GM21526 (cell line): ENCODE data around the gene SETBP1.

Source experiments
- ATAC-seq: cut with Tn5 transposase; IDR thresholded peaks from one replicate; pipeline ENCODE4 v1.9.1; 2021; ENCODE audit warnings: moderate library complexity; ENCODE audit not compliant: unreplicated experiment, low FRiP score

The SETBP1 gene

DNA sequence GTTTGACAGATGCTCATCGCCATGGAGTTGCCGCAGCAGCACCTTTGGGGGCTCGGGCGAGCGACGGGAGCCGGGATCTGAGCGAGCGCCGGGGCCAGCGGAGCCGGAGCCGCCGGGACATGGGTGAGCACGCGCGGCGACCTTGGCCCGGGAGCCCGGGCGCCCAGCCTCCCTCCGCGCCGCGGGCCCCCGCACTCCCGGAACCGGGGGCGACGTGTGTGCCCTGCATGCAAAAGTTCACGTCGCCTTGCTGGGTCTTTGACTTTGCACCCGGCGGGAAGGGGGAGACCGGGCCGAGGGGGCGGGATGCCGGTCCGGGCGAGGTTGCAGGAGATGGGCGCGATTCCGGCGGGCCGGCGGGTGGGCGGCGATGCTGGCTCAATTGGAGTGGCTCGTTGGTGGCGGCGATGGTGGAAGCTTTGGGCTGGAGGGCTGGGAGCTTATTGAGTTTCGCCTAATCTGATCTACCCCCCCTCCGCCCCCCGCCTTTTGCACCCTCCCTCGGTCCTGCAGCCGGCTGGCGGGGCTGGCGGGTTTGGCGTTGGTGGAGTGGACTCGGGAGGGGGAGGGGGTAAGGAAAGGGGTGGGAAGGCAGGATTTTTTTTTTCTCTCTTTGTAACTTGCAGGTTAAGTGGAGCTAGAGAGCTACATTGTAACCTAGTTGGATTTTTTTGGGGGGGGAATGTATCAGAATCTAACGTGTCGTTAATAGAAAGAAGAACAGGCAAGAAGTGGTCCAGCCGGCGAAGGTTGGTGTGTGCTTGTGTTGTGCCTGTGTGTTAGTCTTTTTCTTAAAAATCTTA is at the start of gene SETBP1:
Gene SETBP1, plus strand, starts transcription at position 616 of the 803 bp plus-strand sequence. CDS start 20,459 bp downstream, outside the sequence.
- no peak for ATAC-seq

DNA sequence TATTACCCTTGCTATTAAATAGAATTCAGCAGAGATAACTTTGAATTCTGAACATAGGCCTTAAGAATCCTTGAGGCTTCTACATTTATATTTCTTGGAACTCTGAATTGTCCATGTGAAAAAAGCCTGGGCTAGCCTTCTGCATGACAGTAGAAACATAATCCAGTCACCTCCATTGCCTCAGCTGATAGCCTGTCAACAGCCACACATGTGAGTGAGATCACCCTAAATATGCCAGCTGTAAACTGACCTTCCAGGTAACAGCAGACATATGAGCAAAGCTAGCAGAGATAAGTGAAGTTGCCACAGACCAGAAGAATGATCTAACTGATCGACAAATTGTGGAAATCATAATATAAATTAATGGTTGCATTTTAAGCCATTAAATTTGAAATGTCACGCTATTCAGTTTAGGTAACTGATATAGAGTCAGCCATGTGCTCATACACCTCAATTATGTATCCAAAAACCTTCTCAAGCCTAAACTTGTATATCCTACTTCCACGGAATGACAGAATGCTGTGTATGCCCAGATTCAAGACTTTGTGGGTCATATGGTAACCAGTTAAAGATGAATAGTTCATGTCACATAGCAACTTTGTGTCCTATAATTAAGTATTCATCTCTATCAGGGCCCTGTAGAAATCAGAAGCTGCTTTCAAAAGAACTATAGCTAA is 48.1 kb upstream of the SETBP1 start:
- ATAC-seq: no peak

DNA sequence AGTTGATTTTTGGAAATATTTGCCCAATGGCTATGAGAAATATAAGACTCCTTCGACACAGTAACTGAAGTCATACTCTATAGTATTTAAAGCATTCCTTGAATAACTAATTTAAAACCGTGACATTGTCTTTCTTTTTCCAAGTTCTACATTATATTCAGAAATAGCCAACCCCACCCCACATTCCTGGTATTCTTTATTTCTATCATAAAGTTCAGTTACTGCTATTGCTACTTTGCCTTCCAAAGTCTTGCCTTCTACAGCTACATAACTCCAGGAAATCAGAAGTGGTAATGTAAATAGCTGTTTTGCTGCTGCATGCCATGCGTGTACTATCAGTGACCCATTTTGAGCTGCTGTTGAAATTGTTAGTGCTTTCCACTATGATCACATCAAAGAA is 45.1 kb upstream of the SETBP1 start:
- ATAC-seq: no peak

DNA sequence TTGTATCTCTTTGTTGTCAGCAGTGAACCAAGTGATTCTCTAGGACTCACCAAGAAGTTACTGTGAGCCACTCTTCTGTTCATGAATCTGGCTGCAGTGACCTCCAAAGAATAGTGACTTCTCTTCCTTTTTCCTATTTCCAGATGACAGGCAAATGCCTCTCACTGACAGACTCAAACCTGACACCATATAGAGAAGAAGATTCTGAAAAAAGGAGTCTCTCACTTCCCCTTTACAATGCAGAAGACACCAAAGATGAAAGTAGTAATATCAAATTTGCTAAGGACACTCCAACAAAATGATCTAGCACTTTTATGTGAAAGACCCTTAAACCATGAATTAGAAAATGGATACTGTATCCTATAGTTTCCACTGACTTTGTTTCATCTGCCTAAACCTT is 44.4 kb upstream of the SETBP1 start:
- peak; percentile 93 for ATAC-seq

DNA sequence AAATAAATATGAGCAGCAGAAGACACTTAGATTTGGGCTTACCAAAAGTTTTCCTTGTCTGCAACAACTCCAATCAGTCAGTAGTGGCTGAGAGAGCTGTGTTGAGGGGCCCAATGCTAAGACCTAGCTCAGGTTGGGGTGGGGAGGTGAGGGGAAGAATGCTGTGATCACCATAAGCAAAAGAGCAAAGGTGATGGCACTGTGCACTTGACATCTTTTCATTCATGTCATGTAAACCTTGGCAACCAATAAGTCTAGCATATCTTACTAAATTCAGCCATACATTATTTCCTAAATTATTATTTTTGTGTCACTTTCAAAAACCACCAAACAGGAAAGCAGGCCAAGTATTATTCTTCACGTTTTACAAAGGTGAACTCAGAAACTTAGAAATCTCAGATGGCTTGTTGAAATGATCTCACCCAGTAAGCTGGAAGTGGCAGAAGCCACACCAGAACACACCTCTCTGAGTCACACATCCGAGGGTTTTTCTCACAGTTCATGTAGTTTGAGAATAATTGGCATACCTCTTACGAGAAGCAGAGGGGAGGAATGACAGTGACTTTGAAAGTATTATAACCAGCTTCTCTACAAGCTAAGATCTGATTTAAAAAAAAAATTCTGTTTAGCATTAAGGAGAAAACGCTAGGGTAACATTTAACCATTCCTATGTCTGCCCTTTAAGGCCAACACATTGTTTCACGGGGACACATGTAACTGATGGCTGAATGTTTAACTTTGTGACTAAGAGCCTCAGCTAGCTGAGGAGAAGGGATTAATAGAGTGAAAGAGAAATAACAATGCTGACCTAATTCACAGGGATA is 43.3 kb upstream of the SETBP1 start:
- no peak for ATAC-seq

DNA sequence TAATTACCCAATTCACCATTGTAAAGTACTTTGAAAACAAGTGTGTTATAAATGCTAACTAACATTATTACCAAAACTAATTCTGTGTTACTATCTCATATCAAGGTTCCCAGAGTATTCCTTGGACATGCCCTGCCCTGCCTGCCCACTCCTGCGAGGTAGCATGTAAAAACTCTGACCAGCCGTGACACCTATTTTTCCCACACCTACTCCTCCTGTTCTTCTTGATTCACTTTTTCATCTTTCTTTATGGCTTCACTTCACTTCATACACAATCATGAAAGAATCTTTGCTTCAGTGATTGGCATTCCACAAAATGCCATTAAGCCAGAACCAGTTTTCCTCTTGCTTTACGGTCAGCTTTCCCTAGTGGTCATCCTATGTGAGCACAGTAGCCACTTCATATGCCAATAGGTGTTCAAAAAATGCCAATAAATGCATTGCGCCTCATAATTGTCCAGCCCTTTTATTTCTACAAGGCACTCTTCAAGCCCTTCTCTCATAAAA is 42.6 kb upstream of the SETBP1 start:
- ATAC-seq: no peak

DNA sequence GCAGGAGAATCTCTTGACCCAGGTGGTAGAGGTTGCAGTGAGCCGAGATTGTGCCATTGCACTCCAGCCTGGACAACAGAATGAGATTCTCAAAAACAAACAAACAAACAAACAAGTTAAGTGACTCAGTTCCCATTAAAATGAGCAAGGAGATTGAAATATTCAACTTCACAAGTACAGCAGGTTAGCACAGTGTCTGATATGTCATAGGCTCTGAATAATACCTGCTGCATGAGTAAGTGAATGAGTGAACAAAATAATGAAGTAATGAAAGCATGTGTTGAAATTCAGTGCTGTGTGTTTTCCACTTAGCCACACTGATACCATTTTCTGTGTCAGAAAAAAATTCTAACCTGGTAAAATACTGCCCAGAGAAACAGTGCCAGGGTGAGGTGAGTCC is 41.9 kb upstream of the SETBP1 start:
- no peak for ATAC-seq

DNA sequence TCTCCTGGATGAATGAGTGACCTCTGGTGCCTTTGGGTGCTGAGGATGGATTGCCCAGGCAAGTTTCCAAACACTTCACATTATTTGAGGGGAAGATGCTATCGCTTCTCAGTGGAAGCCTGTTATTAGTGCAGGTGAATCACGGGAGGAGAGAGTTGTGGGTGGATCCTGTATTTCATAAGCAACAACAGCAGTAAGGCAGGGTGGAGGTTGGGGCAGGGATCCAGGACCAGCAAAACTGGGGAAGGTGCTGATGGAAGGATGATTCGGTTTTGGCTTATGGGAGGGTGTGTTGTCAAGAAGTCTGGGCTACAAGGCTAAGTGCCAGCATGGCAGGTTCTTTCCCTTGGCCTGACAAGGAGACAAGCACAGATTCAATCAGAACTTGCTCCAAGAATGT is 37.7 kb upstream of the SETBP1 start:
- no peak for ATAC-seq

DNA sequence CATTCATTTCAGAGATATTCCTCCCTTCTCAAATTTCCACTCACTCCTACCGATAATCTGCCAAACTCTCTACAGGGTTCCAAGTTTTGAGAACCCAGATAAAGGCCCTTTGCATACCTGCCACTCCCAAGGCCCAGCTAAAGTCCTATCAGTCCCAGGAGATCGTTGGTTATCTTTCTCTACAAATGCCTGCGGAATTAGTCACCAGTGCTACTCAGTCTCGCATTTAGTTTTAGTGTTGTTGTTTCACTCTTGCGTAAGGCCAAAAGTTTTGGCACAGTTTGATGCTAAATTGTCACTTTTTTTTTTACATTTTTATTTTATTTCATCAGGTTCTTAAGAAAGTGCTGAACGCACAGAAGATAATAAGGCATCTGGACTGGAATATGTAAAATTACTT is 29.2 kb upstream of the SETBP1 start:
- ATAC-seq: no peak

DNA sequence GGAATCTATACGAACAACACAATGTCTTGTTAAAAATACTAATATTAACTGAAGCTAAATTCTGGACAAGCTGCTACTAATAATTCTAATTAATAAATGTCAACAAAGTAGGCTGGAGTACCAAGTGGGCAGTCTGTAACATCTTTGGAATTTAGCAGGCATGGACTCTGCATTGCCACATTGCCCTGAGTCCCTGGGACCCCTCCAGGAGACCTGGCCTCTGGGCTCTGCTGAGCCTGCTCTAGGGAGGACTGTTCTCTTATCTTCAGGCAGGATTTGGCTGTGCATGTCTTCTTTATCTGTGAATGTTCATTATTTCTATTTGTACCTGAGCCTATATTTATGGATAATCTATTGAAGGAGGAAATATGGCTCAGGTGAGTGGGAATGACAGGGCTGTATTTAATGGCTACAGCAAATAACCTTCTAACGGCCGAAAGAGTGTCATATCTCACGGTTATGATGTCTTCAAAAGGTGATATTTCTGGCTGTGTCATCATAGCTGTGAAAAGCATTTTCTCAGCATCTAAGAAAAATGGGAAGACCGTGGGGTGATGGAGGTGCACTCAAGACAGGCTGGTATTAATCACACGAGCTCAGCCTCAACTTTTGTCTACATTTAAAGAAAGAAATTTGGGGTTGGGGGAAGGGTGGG is 28.6 kb upstream of the SETBP1 start:
- no peak for ATAC-seq

DNA sequence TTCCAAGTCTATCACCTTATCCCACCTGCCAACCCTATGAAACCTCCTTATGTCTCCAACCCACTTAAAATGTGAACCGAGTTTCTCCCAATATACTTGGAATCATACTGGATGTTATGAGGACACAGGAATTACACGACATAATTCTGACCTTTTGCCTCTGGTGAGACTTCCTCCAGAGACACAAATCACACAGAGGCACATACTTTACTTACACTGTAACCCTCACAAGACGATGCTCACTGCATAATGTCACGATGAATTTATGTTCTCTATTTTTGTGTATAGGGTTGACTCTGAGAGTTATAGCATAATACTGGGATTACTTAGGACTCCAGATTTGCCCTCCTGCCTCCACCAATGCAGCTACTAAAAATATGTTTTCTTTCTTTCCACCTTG is 28.0 kb upstream of the SETBP1 start:
- ATAC-seq: no peak

DNA sequence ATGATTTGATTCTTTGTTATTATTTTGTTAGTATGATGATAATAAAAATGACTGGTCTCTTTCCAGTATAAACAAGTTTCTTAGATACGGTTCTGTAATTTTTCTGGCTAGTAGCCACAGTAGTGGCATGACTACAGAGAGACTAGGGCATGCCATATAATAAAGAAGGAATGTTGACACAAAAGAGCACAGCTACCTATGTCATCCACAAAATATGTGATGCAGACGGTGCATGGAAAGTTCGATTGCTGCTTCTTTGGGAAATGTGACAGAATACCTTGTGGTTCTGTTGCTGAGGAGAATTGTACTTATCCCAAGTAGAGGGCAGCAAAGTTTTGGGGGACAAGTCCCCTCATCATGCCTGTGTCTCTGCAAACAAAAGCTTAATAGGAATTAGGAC is 26.1 kb upstream of the SETBP1 start:
- no peak for ATAC-seq

DNA sequence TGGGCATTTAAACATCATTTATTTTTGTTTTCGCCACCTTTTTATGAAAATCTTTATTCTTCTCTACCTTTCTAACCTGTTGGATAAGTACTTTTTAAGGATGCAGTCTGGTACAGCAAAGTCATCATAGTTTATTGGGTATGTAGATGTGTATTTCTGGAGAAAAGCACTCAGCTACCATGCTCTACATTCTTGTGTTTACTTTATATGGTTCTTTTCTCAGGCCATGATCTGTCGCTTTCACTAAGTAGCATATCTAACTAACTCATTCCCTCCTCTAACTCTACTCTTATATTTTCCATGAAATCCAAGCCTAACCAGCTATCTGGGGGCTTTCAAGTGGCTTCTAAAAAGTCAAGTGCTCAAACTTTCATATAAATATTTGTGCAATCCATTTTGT is 25.3 kb upstream of the SETBP1 start:
- no peak for ATAC-seq

DNA sequence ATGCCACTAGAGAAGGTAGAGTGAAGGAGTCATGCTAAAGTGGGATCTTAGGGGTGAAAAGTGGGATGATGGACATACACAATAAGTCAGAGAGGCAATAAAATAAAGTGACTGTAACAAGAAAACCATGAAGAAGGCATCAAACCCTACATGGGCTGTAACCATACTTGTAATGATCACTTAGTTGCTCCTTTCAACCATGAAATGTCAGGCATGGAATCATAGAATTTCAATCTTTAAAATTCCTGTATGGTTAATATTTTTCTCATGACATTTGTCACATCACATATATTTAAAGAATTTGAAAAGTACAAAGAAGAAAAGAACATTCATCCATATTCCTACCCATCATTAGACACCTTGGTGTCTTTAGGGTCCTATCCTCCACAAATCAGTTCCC is 20.9 kb upstream of the SETBP1 start:
- no peak for ATAC-seq

DNA sequence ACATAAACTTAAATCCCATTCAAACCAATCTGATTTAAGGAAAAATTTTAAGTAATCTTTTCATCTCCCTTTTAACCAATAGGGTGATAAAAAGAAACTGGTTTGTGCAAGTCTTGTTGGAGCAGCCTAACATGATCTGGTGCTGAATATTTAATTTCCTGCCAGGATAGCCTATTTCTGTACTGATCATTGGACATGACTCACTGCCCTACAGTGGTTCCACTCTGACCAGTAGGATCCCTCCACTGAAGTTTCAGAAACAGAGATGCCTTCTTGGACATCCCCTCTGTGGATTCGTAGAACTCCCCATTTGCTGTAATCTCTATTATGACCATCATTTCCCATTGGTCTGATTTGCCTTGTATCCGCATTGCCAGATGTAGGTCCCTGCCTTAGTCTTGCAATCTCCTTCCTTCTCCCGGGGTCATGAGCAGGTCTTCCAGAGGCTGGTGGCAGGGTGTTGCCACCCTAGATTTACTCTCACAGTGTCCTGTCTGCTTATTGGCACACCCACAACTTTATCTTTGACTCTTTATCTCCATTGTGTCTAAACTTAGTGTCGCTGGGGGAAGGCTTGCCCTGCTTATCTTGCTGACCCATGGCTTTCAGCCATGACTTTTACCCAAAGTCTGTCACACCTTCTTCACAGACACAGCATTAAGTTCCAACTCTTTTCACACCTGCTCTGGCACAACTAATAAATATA is 12.3 kb upstream of the SETBP1 start:
- no peak for ATAC-seq

DNA sequence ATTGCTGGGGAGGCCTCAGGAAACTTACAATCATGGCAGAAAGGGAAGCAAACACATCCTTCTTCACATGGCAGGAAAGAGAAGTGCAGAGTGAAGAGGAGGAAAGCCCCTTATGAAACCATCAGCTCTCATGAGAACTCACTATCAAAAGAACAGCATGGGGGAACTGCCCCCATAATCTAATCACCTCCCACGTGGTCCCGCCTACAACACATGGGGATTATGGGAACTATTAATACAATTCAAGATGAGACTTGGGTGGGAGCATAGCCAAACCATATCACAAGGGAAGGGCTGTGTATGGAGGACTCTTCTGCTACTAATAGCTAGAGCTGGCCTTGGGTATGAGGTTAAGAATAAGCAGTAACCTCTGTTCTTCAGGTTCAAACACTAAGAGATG is 8.8 kb upstream of the SETBP1 start:
- no peak for ATAC-seq

DNA sequence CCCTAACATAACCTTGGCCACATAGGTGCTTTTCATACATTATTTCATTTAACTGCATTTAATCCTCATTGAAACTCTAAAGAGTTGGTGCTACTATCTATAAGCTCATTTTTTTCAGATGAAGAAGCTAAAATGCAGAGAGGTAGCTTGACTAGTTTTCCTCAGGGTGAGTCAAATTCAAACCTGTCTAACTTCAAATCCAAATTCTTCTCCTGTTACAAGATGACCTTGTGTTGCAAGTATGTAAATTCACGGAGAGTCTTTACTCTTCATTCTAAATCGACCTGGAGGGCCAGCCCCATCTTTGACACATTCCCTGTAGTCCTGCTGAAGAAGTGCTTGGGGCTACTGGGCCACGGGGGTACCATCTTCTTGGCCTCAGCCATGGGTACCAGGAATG is 8.2 kb upstream of the SETBP1 start:
- no peak for ATAC-seq

DNA sequence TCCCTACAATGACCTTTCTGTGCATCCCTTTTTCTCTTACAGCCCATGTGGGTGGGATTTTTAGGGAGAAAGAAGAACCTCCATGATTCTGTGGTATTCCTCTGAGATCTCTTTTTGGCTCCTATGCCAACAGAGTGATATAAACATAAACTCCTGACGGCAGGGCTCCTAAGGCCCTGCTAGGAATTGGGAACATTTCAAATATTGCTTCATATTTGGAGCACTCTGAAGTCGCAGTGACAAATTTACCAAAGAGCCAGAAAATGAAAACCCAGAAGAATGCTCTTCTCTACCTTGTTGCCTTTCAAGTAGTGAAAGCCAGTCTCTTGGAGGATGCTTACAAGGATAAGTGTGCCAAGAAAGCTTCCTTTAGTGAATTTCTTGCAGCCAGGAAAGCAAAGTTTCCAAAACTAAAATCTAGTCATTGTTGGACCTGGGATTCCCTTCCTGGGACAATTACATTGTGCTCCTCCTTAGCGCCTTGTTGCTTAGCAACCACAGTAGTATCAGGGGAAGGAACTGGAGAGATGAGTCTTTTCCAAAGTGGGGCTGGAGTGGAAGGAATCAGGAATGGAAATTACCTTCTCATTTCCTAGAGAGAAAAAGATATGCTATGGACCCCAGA is 7.3 kb upstream of the SETBP1 start:
- no peak for ATAC-seq

DNA sequence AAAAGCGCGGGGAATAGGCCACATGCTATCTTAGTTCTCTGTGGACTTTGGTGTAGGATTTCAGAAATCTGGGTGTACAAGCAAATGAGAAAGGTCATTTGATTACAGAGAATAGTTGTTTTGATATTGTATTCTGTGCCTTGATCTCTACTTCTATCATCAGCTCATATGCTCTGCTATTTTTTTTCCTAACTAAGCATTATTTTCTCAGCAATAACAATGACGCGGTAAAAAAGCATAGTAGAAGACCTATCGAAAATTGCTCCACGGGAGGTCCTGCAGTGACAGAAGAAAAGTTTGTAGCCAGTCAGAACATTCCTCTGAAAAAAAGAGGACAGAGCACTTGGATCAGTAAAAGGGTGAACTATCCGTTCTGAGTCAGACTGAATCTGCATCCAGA is 2.8 kb upstream of the SETBP1 start:
- no peak for ATAC-seq

DNA sequence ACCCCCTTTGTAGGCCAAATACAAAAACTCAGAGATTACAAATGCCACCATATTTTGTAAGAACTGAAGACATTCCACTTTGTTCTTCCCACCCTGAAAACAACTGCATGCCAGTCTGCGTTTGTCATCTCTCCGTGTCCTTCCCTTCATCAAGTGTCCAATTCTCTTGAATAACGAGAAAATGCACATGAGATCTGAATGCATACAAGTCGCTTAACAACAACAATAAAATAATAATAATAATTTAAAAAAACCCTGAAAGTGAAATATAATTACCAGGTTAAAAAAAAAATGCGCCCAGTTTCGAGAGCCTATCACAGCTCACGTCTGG is 2.0 kb upstream of the SETBP1 start:
- no peak for ATAC-seq
